ENCODE measurements around the gene SLC38A10. TPM values are rescaled to one million over a fixed set of nuclear protein-coding genes. Genes with fewer than 3 reads are reported as not detected.

SLC38A10 gene
- total RNA-seq, 2 experiments from 2014 or later = 48.3 to 49.5 TPM

DNA sequence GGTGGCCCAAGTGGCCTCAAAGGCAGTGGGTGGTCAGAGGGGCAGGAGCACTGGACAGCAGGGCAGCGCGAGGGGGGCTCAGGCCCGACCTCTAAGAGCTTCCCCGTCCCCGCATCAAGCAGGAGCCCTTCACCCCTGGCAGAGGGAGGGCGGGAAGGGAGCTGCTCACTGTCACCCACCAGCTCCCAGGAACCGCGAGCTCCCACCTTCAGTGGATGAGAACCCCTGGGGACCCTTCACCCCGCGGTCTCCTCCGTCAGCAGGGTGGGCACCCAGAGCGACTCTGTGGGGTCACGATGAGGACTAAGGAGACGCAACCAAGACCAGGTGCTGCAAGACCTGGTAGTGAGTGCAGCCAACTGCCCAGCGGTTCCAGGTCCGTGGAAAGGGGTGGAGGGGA is 86.0 kb downstream of the SLC38A10 start:
- POLR2A ChIA-PET = no interaction called here
- CTCF ChIA-PET = interaction anchor here (0.5 kb wide), 1 partner anchor 64 kb away, joined by 3 read pairs; no protein-coding TSS in a partner anchor

DNA sequence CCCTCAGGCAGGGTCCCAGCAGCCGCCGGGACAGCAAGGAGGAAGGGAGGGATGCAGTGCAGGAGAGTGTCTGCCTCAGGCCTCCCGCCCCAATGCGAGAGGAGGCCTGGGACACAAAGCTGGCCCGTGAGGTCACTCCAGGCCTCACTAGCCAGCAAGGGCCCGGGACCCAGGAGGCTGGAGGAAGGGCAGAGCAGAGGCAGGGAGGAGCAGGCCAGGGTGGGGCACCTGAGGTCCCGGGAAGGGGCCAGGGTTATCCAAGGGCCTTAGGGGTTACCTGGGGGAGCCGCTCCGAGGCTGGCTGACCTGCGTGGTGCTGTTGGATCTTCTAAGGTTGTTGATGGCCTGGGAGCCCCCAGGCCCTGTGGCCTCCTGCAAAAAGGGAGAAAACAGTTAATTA is 86.5 kb downstream of the SLC38A10 start:
- ChIA-PET CTCF (no interaction called here), POLR2A (no interaction called here)

DNA sequence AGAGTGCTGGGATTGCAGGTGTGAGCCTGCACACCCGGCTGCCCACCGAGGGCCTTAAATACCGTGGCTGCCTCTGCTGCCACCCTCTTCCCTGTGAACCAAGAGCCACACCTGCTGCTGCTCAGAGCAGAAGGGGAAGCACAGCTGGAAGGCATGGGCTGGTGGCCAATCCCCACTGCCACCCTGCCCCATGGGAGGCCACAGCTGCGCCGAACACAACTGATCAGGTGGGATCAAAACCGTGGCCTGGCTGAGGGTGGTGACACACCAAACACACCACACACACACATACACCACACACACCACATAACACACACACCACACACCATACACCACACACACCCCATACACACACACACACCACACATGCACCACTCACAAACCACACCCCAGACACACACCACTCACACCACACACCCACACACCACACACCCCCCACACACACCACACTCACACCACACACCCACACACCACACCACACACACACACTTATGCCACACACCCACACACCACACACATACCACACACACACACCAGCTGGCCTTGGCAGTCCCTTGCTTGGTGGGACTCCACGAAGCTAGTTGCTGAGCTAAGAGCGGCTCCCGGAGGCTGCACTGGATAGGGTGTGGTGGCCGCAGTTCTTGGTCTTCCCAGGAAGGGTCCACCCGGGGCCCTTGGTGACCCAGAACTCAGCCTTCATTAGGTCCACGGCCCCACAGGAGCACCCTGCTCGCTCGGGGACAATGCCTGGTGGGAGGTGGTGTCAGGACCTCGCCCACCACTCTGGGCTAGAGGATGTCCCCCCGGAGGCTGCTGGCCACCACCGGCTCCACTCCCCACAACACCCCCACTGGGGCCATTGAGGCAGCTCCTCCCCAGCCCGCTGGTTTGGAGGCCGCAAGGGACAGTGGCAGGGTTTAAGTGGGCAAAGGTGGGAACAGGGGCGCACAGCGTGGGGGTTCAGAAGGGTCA is 87.2 kb downstream of the SLC38A10 start:
- ChIA-PET CTCF (interaction anchor here (0.7 kb wide), 1 partner anchor 770 kb away, joined by 3 read pairs; no protein-coding TSS in a partner anchor), POLR2A (no interaction called here)

DNA sequence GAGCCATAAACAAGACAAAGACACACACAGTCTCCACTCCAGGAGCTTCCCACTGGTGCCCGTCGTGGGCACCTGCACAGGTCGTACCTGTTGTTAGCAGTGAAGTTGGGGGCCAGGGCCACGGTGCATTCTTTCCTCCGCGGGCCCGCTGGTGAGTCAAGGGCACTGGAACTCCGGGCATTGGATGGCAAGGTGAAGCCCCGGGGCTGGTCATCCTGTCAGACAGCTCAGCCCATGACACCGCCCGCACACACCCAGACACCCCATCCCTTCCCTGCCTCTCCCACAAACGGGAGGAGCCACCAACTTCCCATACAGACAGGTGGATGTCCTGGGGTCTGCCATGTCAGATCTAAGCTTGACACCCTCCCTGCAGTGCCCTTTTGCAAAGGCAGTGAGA is 88.5 kb downstream of the SLC38A10 start:
- CTCF ChIA-PET = interaction anchor here (1.3 kb wide), 1 partner anchor 34 kb away, joined by 3 read pairs; no protein-coding TSS in a partner anchor
- POLR2A ChIA-PET = no interaction called here

DNA sequence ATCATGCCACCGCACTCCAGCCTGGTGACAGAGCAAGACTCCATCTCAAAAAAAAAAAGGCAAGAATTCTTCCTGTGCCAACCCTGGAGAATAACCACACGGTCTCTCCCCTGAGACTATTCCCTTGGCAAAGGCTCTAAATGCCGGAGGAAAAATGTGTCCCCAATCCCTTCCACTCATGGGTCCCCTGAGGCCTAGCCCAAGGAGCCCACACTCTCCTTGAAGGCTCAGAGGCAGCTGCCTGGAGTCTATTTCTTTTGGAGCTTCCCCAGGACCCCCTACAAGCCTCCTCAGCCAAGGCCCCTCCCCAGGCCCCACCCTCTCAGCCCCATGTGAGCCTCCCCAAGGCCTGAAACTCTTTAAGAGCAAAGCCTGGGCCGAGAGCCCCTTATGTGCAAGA is 88.9 kb downstream of the SLC38A10 start:
- ChIA-PET POLR2A (no interaction called here), CTCF (interaction anchor here (1.3 kb wide), 1 partner anchor 33 kb away, joined by 3 read pairs; no protein-coding TSS in a partner anchor)

DNA sequence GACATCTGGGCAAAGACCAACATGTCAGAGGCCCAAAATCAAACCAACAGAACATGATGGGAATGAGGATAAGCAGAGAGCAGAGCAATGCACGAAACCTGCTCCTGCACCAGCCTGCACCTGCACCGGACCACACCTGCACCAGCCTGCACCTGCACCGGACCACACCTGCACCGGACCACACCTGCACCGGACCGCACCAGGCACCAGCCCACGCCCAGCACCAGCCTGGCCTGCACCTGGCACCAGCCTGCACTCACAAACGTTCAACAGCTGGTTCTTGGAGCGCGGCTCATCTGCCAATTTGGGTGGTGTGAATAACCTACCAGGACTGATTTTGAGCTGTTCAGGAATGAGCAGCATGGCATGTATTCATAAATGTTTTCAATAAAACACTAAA is 90.5 kb downstream of the SLC38A10 start:
- ChIA-PET CTCF (no interaction called here), POLR2A (no interaction called here)

DNA sequence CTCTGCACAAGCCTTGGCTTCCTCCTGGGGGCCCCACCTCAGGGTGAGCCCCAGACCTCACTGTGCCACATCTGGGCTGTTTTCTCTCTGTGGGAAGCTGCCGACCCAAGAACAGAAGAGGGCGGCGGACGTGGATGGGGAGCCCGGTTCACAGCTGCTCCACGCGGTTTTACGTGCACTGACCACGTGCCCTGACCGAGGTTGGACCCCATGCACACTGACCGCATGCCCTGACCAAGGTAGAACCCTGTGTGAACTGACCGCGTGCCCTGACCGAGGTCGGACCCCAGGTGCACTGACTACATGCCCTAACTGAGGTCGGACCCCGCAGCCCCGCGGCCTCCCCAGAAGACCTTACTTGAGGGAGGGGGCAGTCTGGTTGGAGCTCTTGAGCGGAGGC is 92.0 kb downstream of the SLC38A10 start:
- POLR2A ChIA-PET = no interaction called here
- CTCF ChIA-PET = no interaction called here

DNA sequence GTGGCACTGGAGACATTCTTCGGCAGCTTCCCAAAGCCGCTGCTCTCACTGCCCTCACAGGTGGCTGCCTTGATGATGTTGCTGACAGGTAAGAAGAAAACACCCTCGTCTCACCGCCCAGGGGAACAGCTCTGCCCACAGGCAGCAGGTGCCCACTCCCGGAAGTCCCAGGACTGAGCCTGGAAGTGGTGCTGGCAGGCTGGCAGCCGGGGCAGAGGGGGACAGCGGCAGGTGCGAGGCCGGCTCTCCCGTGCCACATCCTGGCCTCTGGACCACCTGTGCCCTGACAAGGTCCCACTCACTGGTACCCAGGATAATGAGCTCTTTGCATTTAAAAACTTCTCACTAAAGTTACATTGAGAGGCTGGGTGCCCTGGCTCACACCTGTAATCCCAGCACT is 92.8 kb downstream of the SLC38A10 start:
- ChIA-PET CTCF (no interaction called here), POLR2A (no interaction called here)

DNA sequence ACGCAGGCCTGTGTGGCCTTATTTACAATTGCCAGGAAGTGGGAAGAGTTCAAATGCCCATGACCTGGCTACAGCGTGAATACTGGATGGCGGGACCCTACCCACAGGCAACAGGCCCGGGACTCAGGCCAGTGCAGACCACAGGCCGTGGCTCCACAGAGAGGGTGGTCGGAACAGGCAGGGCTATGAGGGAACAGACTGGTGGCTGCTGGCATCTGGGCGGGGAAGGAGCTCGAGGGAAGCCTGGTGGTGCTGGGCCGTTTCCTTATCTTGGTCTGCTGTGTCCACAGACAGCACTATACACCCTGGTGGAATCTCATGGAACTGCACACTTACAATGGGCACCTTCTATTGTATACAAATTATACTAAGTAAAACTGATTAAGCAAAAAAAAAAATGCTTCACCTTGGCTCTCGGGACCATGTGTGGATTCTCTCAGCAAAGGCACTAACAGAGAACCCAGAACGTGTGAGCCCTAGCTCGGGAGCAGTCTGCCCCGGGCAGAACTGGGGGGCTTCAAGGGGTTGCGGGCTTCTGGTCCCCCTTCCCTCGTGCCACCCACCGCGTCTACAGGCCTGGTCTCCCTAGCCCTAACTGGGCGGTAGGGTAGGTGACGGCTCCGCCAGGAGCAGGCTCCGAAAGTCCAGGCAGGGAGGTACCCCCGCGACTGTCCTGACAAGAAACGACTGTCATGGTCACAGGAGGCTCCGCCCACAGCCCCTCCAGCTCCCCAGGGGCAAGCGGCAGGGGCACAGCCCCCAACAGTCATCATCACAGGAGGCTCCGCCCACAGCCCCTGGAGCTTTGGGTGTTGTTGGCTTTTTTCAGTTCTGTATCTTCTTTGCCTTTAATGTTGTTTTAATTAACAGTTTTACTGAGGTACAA is 94.2 kb downstream of the SLC38A10 start:
- ChIA-PET CTCF (interaction anchor here (0.6 to 1.2 kb wide), 4 partner anchors 22 to 80 kb away, joined by 3 read pairs; no protein-coding TSS in a partner anchor), POLR2A (no interaction called here)

DNA sequence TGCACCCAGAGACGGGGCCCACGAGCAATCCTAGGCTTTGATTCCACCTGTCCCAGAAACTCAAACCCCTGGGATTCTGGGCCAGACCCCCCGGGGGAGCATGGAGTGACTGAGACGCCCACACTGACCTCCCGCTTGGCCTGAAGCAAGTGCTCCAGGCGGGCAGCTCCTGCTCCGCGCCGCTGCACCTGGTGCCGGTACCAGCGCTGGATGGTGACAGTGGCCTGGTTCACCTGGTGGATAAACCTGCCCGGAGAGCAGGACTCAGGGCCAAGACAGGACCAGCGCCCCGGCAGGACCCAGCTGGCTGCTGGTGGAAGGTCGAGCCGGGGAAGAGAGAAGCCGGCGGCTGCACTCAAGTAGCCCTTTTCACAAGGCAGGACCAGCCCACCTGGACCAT is 94.9 kb downstream of the SLC38A10 start:
- POLR2A ChIA-PET = no interaction called here
- CTCF ChIA-PET = interaction anchor here (0.6 to 1.2 kb wide), 3 partner anchors 21 to 79 kb away, joined by 3 read pairs; no protein-coding TSS in a partner anchor

DNA sequence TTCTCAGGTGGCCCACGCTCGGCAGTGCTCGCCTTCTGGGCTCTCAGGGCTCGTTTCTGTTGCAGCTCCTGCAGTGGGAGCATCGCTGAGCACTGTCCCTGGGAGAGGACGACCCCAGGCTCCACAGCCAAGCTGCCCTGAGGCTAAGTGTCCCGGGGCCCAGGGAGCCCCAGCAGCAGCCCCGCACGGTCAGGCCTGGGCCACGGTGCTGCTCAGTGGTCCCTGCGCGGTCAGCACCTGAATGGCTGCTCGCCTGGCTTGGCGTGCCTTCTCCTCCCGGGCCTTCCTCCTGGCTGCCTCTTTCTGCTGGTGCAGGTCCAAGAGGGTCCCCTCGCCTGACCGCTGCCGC is 95.7 kb downstream of the SLC38A10 start:
- ChIA-PET CTCF (no interaction called here), POLR2A (no interaction called here)

DNA sequence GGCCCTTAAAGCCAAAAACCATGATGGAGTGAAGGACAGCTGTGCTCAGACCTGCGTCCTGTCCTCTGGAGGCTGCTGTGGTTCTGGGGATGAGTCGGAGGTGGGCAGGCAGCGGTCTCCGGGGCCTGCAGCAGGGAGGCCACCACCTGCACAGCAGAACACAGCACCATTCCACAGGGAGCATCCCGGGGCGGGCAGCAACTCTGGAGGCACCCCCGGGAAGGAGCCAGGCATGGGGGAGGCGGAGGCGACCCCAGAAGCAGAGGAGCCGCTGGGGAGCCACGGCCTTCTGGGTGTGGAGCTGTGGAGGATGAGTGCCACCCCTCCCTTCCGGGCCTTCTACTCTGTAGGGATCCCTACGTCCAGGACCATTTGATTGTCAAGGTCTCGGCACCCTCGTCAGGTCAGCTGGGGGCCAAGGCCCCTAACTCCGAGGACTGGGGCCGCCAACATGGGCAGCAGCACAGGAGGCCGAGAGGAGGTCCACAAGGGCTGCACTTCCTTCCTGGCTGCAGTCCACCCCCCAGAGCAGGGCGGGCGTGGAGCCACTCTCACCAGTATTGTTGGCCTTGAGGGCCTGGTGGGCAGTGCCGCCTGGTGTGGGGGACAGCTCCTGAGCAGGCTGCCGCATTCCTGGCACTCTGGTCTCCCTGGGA is 96.2 kb downstream of the SLC38A10 start:
- CTCF ChIA-PET = no interaction called here
- POLR2A ChIA-PET = no interaction called here

DNA sequence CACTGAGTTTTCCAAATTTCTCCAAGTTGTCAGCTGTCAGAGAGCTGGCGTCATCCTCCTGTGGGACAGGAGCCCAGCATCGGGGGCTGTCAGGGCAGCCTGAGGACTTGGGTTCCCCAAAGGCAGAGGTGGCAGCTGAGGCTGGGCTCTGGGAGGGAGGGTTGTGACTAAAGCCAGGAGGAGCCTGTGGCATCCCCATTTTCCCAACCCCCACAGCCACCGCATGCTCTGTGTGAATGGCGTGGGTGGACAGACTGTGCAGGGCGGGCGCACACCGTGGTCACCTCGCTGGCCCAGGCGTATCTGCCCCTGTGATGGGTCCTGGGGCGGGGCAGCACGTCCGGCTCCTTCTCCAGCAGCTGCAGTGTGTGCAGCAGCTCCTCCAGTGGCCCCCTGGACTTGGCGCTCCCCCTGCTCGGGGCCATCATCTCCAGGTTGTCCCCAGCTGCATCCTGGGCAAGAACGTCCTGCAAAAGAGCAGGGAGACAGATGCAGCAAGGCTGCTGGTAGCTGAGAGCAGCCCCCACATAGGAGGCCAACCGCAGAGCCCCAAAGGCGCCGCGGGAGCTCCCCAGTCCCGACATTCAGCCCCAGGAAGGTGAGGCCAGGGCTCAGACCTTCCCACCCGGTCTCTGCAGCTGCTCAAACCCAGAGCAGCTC is 97.1 kb downstream of the SLC38A10 start:
- ChIA-PET CTCF (no interaction called here), POLR2A (no interaction called here)

DNA sequence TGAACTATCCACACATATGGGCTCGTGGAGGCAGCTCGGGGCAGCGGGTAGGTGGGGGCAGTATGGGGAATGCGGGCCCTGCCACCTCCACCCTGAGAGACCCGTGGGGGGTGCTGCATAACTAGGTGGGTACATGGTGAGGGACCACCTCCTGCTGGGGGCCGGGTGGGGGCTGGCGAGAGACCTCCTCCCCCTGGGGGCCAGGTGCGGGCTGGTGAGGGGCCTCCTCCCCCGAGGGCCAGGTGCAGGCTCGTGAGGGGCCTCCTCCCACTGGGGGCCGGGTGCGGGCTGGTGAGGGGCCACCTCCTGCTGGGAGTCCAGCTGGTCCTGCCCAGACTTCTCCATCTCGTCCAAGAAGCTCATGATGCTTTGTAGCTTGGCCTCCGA is 97.7 kb downstream of the SLC38A10 start:
- CTCF ChIA-PET = no interaction called here
- POLR2A ChIA-PET = no interaction called here

DNA sequence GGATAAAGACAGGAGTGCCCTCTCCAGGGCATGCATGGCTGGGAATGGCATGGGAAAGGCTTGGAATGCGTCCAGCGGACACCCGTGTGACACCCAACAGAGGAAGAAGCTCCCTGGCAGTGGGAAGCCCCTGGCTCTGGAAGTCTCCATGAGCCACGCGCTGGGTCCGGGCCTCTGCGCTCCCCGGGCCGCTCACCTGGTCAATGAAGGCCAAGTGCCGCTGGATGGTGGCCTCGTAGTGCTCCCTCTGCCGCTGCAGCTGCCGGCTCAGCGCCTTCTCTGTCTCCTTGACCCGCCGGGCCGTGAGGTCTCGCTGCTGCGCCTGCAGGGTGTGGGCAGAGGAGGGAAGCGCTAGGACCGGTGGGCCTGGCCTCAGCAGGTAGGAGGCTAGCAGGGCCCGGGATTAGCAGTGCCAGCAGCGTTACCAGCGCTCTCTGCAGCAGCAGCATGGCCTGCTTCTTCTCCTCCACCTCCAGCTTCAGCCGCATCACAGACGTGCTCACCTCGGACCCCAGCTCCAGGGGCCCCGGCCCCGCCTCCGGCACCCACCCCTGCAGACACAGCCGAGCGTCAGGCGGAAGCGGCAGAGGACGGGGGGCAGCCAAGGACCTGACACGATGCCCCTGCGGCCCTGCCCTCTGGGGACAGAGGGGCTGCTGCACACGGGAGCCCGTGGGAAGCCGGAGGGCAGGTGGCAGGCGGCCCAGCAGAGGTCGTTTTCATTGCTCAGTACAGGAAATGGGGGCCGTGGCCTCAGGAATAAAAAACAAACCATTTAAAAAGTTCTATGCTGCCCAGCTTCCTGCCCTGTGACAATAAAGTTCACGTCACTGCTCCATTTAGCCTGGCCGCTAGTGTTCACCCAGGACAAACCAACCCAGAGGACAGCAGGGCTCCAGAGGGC is 98.3 kb downstream of the SLC38A10 start:
- POLR2A ChIA-PET = no interaction called here

DNA sequence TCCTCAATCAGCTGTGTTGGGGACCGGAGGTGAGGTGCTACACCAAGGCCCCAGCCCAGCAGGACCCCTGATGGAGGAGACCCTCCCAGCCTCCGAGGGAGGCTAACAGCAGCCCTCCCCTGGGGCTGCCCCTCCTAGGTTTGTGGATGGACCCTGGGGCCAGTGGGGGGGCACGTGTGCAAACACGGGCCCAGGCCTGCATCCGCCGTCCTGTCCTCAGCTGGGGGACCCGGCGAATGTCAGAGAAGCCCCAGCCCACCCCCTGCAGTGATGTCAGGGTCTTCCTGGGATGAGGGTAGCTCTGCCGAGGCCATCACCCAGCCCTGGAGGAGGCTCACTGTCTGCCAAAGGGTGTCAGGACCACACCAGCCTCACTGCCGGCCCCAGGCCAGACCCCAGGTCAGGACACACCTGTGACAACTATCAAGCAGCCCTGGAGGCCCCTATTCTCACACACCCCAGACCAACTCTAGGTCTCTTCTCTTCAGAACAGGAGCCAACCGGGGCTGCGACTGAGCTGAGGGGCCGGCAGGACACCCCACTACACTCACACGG is 99.1 kb downstream of the SLC38A10 start:
- ChIA-PET POLR2A (no interaction called here), CTCF (no interaction called here)

More for the DNA sequence above, 98.3 kb downstream of the SLC38A10 start:
- CTCF ChIA-PET = no interaction called here

Measured in activated CD8-positive, alpha-beta memory T cell treated with anti-CD3 and anti-CD28 coated beads for 36 hours (primary cell).